Breast epithelium (tissue), 3 donors: ENCODE measurements around the gene ZNF688.

Source experiments
- CTCF ChIP-seq, 3 donors: fragments of 450-650 bp; IDR thresholded peaks; one replicate each; pipeline ENCODE4 v1.5.1; 2016 to 2017; ENCODE audit warnings: antibody characterized with exemption in 3 of 3, mild to moderate bottlenecking in 3 of 3, moderate library complexity in 3 of 3
- POLR2A ChIP-seq: fragments of 450-650 bp; IDR thresholded peaks from one replicate; pipeline ENCODE4 v1.6.1; 2016; ENCODE audit warnings: antibody characterized with exemption, mild to moderate bottlenecking, moderate library complexity
- POLR2AphosphoS5 ChIP-seq, 3 donors: sonication (generic); formaldehyde crosslinking; IDR thresholded peaks; one replicate each; pipeline ENCODE4 v1.6.1; 2017; ENCODE audit warnings: antibody characterized with exemption in 3 of 3

DNA sequence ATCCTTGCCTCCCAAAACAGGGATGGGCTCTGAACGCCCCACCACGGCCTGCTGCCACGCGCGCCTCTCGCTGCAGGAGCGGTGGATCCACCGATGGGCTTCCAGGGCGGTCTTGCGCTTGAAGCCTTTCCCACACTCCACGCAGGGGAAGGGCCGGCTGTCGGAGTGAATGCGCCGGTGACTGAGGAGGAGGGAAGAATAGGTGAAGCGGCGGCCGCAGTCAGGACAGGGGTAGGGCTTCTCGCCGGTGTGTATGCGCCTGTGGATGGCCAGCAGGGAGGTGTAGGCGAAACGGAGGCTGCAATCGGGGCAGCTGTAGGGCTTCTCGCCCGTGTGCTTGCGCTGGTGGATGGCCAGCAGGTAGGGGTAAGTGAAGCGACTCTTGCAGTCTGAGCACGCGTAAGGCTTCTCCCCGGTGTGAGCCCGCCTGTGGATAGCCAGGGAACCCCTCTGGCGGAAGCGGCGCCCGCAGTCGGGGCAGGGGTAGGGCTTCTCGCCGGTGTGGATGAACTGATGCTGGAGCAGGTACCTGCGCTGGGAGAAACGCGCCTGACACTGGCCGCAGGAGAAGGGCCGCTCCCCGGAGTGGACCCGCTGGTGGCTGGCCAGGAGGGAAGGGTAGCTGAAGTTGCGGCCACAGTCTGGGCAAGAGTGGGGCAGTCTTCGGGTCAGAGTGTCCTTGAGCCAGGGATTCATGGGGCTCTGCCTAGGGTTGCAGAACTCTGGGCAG, 11.3 kb upstream of the ZNF688 start:
- TF ChIP-seq CTCF (IDR thresholded peaks at IDR 0.05) (no peak), POLR2A (no peak), POLR2AphosphoS5 (IDR thresholded peaks at IDR 0.05) (no peak)
